ENCODE data around the gene CNN1. TPM values are rescaled to one million over a fixed set of nuclear protein-coding genes. Genes with fewer than 3 reads are reported as not detected.

Gene CNN1
- total and polyA plus RNA-seq, 11 donors = 68.6 to 979 (median 164) TPM

GRCh38 chr19:11540645-11541044 is 2.0 kb downstream of the CNN1 start:
- no peak for TF ChIP-seq POLR2A (IDR thresholded peaks at IDR 0.05)
- no peak for TF ChIP-seq CTCF (IDR thresholded peaks at IDR 0.05)
- Histone ChIP-seq H3K27ac (peak overlapping the region in 6 of 12 donors; percentile 70 to 97 (median 88)), H3K27me3 (peaks cover 0 to 14% (median 2%) of the 10 kb centered on the region in 9 donors), H3K36me3 (peaks cover 0 to 6% (median 0%) of the 10 kb centered on the region in 9 donors), H3K4me1 (peaks cover 0 to 29% (median 12%) of the 10 kb centered on the region in 12 donors), H3K9me3 (no peaks in the 10 kb centered on the region), H3K4me3 (peak overlapping the region in 3 of 12 donors; percentile 54 to 64 (median 57))
- ATAC-seq (no peak), DNase-seq (no peak)
- intact Hi-C loops (cut with DNase I) = no loop called here
- 84 to 87% (median 86%) methylated on average over 4 to 5 of the region's 5 CpGs for WGBS, 4 donors

- peaks cover 0 to 24% (median 7%) of the 10 kb centered on the region in 12 donors for H3K4me1 ChIP-seq
- no peak overlapping the region for H3K4me3 ChIP-seq
- peaks cover 0 to 14% (median 2%) of the 10 kb centered on the region in 9 donors for H3K27me3 ChIP-seq
- TF ChIP-seq CTCF (IDR thresholded peaks at IDR 0.05) = no peak
- no peak for TF ChIP-seq POLR2A (IDR thresholded peaks at IDR 0.05)
- H3K36me3 ChIP-seq = peaks cover 0 to 6% (median 0%) of the 10 kb centered on the region in 9 donors
- H3K27ac ChIP-seq = peak overlapping the region in 1 of 12 donors; percentile 97
- 70 to 79% (median 73%) methylated on average over 3 of the region's 3 CpGs for WGBS, 4 donors
- DNase-seq (no peak), ATAC-seq (no peak)
- intact Hi-C loops (cut with DNase I) = no loop called here
- H3K9me3 ChIP-seq = no peaks in the 10 kb centered on the region
Observed at GRCh38 chr19:11541238-11541637, 2.6 kb downstream of the CNN1 start.

GRCh38 chr19:11547929-11548700 is 9.5 kb downstream of the CNN1 start:
- ATAC-seq (no peak), DNase-seq (no peak)
- WGBS, 4 donors = 91 to 92% (median 91%) methylated on average over 14 of the region's 14 CpGs
- Histone ChIP-seq H3K4me3 (no peak overlapping the region), H3K27ac (peak overlapping the region in 1 of 12 donors; percentile 51), H3K4me1 (no peaks in the 10 kb centered on the region), H3K36me3 (peaks cover 0 to 33% (median 14%) of the 10 kb centered on the region in 9 donors), H3K9me3 (no peaks in the 10 kb centered on the region), H3K27me3 (no peaks in the 10 kb centered on the region)
- no peak for TF ChIP-seq CTCF (IDR thresholded peaks at IDR 0.05)
- TF ChIP-seq POLR2A (IDR thresholded peaks at IDR 0.05) = no peak
- intact Hi-C loops (cut with DNase I) = no loop called here

GRCh38 chr19:11549386-11549953 is 10.8 kb downstream of the CNN1 start:
- Histone ChIP-seq H3K27ac (peak overlapping the region in 1 of 12 donors; percentile 89), H3K36me3 (peaks cover 0 to 41% (median 26%) of the 10 kb centered on the region in 9 donors), H3K27me3 (no peaks in the 10 kb centered on the region), H3K4me3 (no peak overlapping the region), H3K9me3 (no peaks in the 10 kb centered on the region), H3K4me1 (no peaks in the 10 kb centered on the region)
- DNase-seq (no peak), ATAC-seq (no peak)
- intact Hi-C loops (cut with DNase I) = no loop called here
- no peak for TF ChIP-seq CTCF (IDR thresholded peaks at IDR 0.05)
- no peak for TF ChIP-seq POLR2A (IDR thresholded peaks at IDR 0.05)
- 89 to 93% (median 92%) methylated on average over 20 to 24 of the region's 24 CpGs for WGBS, 4 donors

Measured in heart left ventricle (tissue), 16 donors.